IMR-90 (cell line): ENCODE measurements around the gene C4orf33.

Source experiments
- CEBPB ChIP-seq: IDR thresholded peaks from 2 replicates; pipeline ENCODE4 v1.6.1; 2012; ENCODE audit warnings: low read depth, low read length, improper control_type of control experiment
- CHD1 ChIP-seq: IDR thresholded peaks from 2 replicates; pipeline ENCODE4 v1.6.1; 2012; ENCODE audit warnings: low read depth, low read length, improper control_type of control experiment
- FOS ChIP-seq: fragments of 150-350 bp; IDR thresholded peaks from 2 replicates; pipeline ENCODE4 v1.6.1; 2016; ENCODE audit warnings: low read depth, low read length
- MAFK ChIP-seq: IDR thresholded peaks from 2 replicates; pipeline ENCODE4 v1.6.1; 2012; ENCODE audit warnings: low read depth, low read length, improper control_type of control experiment
- MAZ ChIP-seq: IDR thresholded peaks from 2 replicates; pipeline ENCODE4 v1.6.1; 2012; ENCODE audit warnings: low read depth, mild to moderate bottlenecking, low read length, improper control_type of control experiment, moderate library complexity, borderline replicate concordance
- MXI1 ChIP-seq: IDR thresholded peaks from 2 replicates; pipeline ENCODE4 v1.6.1; 2012; ENCODE audit warnings: low read depth, mild to moderate bottlenecking, low read length, moderate library complexity, borderline replicate concordance
- NFE2L2 ChIP-seq: fragments of 150-350 bp; IDR thresholded peaks from 2 replicates; pipeline ENCODE4 v1.6.1; 2016; ENCODE audit warnings: low read depth, mild to moderate bottlenecking, low read length
- POLR2A ChIP-seq: IDR thresholded peaks from 2 replicates; pipeline ENCODE4 v1.6.1; 2012; ENCODE audit warnings: mild to moderate bottlenecking, low read depth, low read length
- RAD21 ChIP-seq: IDR thresholded peaks from 2 replicates; pipeline ENCODE4 v1.6.1; 2012; ENCODE audit warnings: low read length, improper control_type of control experiment
- RCOR1 ChIP-seq: IDR thresholded peaks from 2 replicates; pipeline ENCODE4 v1.6.1; 2012; ENCODE audit warnings: mild to moderate bottlenecking, low read length, improper control_type of control experiment; ENCODE audit not compliant: insufficient replicate concordance
- RFX5 ChIP-seq: IDR thresholded peaks from 2 replicates; pipeline ENCODE4 v1.8.0; 2012; ENCODE audit warnings: low read depth, mild to moderate bottlenecking, low read length, moderate library complexity
- SMC3 ChIP-seq: fragments of 150-350 bp; IDR thresholded peaks from 2 replicates; pipeline ENCODE4 v1.6.1; 2016; ENCODE audit warnings: low read depth, mild to moderate bottlenecking, antibody characterized with exemption, low read length, moderate library complexity
- TF ChIP-seq, protein P1 (sequence below): conservative IDR thresholded peaks from 2 replicates; pipeline ENCODE4 v1.5.1; 2012; ENCODE audit warnings: mild to moderate bottlenecking, low read depth, low read length, improper control_type of control experiment
- TF ChIP-seq, protein P2 (sequence below): fragments of 150-350 bp; IDR thresholded peaks from 2 replicates; pipeline ENCODE4 v1.6.1; 2017; ENCODE audit warnings: mild to moderate bottlenecking, antibody characterized with exemption, low read length, low read depth

DNA sequence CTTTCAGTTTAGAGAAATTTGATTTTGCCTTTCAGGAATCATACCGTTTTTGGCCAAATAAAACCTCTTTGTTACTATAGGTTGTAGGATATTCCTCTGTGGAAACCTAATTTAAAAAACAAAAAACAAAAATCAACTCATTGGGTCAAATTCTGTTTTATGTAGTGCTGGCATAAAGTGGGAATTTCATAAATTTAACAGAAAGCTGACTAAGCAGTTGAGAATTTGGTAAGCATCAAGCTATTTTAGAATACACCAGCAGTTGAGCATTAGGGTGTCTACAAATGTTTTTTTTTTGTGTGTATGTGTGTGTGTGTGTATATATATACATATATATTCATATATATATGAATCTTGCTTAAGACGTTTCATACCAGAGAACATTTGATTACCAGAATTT lies 47.4 kb downstream of the C4orf33 start:
- TF ChIP-seq, protein P1, sequence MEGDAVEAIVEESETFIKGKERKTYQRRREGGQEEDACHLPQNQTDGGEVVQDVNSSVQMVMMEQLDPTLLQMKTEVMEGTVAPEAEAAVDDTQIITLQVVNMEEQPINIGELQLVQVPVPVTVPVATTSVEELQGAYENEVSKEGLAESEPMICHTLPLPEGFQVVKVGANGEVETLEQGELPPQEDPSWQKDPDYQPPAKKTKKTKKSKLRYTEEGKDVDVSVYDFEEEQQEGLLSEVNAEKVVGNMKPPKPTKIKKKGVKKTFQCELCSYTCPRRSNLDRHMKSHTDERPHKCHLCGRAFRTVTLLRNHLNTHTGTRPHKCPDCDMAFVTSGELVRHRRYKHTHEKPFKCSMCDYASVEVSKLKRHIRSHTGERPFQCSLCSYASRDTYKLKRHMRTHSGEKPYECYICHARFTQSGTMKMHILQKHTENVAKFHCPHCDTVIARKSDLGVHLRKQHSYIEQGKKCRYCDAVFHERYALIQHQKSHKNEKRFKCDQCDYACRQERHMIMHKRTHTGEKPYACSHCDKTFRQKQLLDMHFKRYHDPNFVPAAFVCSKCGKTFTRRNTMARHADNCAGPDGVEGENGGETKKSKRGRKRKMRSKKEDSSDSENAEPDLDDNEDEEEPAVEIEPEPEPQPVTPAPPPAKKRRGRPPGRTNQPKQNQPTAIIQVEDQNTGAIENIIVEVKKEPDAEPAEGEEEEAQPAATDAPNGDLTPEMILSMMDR, result no peak
- TF ChIP-seq SMC3, result no peak
- TF ChIP-seq POLR2A, result no peak
- TF ChIP-seq MAZ, result no peak
- no peak for TF ChIP-seq RCOR1
- TF ChIP-seq CEBPB, result no peak
- TF ChIP-seq CHD1, result no peak
- TF ChIP-seq RAD21, result no peak
- TF ChIP-seq MAFK, result peak; percentile 38
- TF ChIP-seq MXI1, result no peak
- TF ChIP-seq, protein P2, sequence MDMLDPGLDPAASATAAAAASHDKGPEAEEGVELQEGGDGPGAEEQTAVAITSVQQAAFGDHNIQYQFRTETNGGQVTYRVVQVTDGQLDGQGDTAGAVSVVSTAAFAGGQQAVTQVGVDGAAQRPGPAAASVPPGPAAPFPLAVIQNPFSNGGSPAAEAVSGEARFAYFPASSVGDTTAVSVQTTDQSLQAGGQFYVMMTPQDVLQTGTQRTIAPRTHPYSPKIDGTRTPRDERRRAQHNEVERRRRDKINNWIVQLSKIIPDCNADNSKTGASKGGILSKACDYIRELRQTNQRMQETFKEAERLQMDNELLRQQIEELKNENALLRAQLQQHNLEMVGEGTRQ, result no peak
- TF ChIP-seq RFX5, result no peak
- TF ChIP-seq FOS, result no peak
- TF ChIP-seq NFE2L2, result no peak
